ENCODE measurements around the gene BBX. TPM values are rescaled to one million over a fixed set of nuclear protein-coding genes. Genes with fewer than 3 reads are reported as not detected.
"Not testable (repeated sequence)": the region's sequence is repeated elsewhere in the genome, so short reads cannot be mapped to it uniquely, and the experiment has no call there.

The BBX gene
- total and polyA plus RNA-seq, 2 of the 4 experiments (the other 2 are of a cell fraction): 13.6 to 107 TPM

GRCh38 chr3:107697855-107698254, 175.1 kb downstream of the BBX start:
- H3K23ac ChIP-seq (ENCODE audit: low read depth, low read length); H3K4me3 ChIP-seq (ENCODE audit: insufficient read depth, low read depth, low read length); H2BK120ac ChIP-seq (ENCODE audit: low read depth, low read length); H2BK15ac ChIP-seq (ENCODE audit: low read depth, low read length); H3K56ac ChIP-seq (ENCODE audit: extremely low read depth, insufficient read depth, low read length); H4K5ac ChIP-seq (ENCODE audit: low read depth, low read length); H2AFZ ChIP-seq (replicated peaks; ENCODE audit: low read length, poor library complexity); CTCF ChIA-PET; H3K9me1 ChIP-seq (ENCODE audit: insufficient read depth, low read length); H3K4ac ChIP-seq (ENCODE audit: low read depth, low read length); H2BK5ac ChIP-seq (ENCODE audit: low read depth, low read length, poor library complexity, severe bottlenecking); ATAC-seq (ENCODE audit: low read depth); H3K27ac ChIP-seq (ENCODE audit: insufficient read depth, low read length); H3K4me2 ChIP-seq (ENCODE audit: low read depth, low read length); H3K27me3 ChIP-seq (ENCODE audit: control insufficient read depth, insufficient read depth, low read length); H4K20me1 ChIP-seq (ENCODE audit: insufficient read depth, low read length); H3K9ac ChIP-seq (ENCODE audit: low read depth, low read length); H4K91ac ChIP-seq (ENCODE audit: insufficient read depth, low read depth, low read length); H3K14ac ChIP-seq (replicated peaks; ENCODE audit: low read depth, low read length); H3K9me3 ChIP-seq (ENCODE audit: control insufficient read depth, insufficient read depth, low read length); POLR2A ChIA-PET (ENCODE audit: unreplicated experiment); H3K4me1 ChIP-seq (ENCODE audit: control insufficient read depth, insufficient read depth, low read length); H4K8ac ChIP-seq (ENCODE audit: low read depth in 2 of 2, low read length in 2 of 2); dilution Hi-C loops (cut with HindIII; ENCODE audit: low sequenced_read_pairs, unreplicated experiment); H3K18ac ChIP-seq (ENCODE audit: low read depth, low read length); in situ Hi-C loops (cut with MboI; ENCODE audit: low sequenced_read_pairs); H3K36me3 ChIP-seq (ENCODE audit: control insufficient read depth, insufficient read depth, low read length); intact Hi-C loops (cut with micrococcal nuclease); H2AK5ac ChIP-seq (ENCODE audit: low read depth, low read length); DNase-seq; H2AK9ac ChIP-seq (replicated peaks; ENCODE audit: low read depth, low read length, poor library complexity); BruUV-seq (replicated peaks); H2BK20ac ChIP-seq (ENCODE audit: low read depth, low read length): not testable (repeated sequence)
- peaks cover 8 to 11% of the 10 kb centered on the region in 2 experiments; a peak in 2 of 4 replicates for H3K79me1 ChIP-seq (ENCODE audit: low read depth in 1 of 2, low read length in 2 of 2)
- WGBS, 2 experiments (ENCODE audit: extremely low coverage in 2 of 2, insufficient read length in 1 of 2): 73 to 100% methylated on average over 1 to 5 of the region's 23 CpGs

Data from IMR-90 (cell line).